Neuronal stem cell (in vitro differentiated cells): ENCODE data around the gene PIM3.
A peak's percentile ranks its signal among the peaks of the same experiment; 100 is the strongest.

Experiments used
- DNase-seq: peaks from one replicate; pipeline ENCODE4 v3.0.0-alpha.2; 2013; ENCODE audit warnings: low spot score
- H2AFZ ChIP-seq: one replicate; pipeline ENCODE4 v1.6.1; 2013; ENCODE audit warnings: mild to moderate bottlenecking, low read length, inconsistent platforms
- H2AK5ac ChIP-seq: 2 replicates; pipeline ENCODE4 v1.6.1; 2013; ENCODE audit warnings: low read depth, mild to moderate bottlenecking, inconsistent platforms, low read length, moderate library complexity, mixed read lengths
- H2BK120ac ChIP-seq: 2 replicates; pipeline ENCODE4 v1.6.1; 2013; ENCODE audit warnings: low read depth, mild to moderate bottlenecking, inconsistent platforms, low read length, moderate library complexity, mixed read lengths
- H2BK12ac ChIP-seq: one replicate; pipeline ENCODE4 v1.6.1; 2013; ENCODE audit warnings: low read length, inconsistent platforms
- H2BK15ac ChIP-seq: 2 replicates; pipeline ENCODE4 v1.6.1; 2013; ENCODE audit warnings: mild to moderate bottlenecking, low read length, inconsistent platforms, mixed read lengths
- H2BK5ac ChIP-seq: one replicate; pipeline ENCODE4 v1.6.1; 2013; ENCODE audit warnings: inconsistent platforms, mild to moderate bottlenecking, low read length, moderate library complexity
- H3K14ac ChIP-seq: one replicate; pipeline ENCODE4 v1.6.1; 2013; ENCODE audit warnings: low read length, inconsistent platforms
- H3K18ac ChIP-seq: 2 replicates; pipeline ENCODE4 v1.6.1; 2013; ENCODE audit warnings: low read length, inconsistent platforms
- H3K23ac ChIP-seq: 2 replicates; pipeline ENCODE4 v1.6.1; 2013; ENCODE audit warnings: low read depth, mild to moderate bottlenecking, mixed read lengths, low read length, inconsistent platforms; ENCODE audit not compliant: poor library complexity
- H3K27ac ChIP-seq: replicated peaks from 3 replicates; pipeline ENCODE4 v1.5.1; 2013; ENCODE audit warnings: low read length, inconsistent platforms
- H3K27me3 ChIP-seq, 3 experiments: 2 replicates each; pipeline ENCODE4 v1.6.1; 2013; ENCODE audit warnings: low read length in 3 of 3, mild to moderate bottlenecking in 2 of 3, inconsistent platforms in 1 of 3, low read depth in 1 of 3, mixed read lengths in 1 of 3, moderate library complexity in 1 of 3; ENCODE audit not compliant: control insufficient read depth in 3 of 3, insufficient read depth in 3 of 3
- H3K36me3 ChIP-seq, 2 donors: replicated peaks in 1 of 2; 2 replicates each; pipeline ENCODE4 v1.6.1; 2013; ENCODE audit warnings: low read length in 2 of 2; ENCODE audit not compliant: control insufficient read depth in 2 of 2, insufficient read depth in 2 of 2
- H3K4ac ChIP-seq: 2 replicates; pipeline ENCODE4 v1.6.1; 2013; ENCODE audit warnings: inconsistent platforms, mild to moderate bottlenecking, low read length, moderate library complexity
- H3K4me1 ChIP-seq, 2 donors: 1 replicate in 1 of 2; 2 replicates in 1 of 2; pipeline ENCODE4 v1.6.1; 2013; ENCODE audit warnings: low read length in 2 of 2, low read depth in 1 of 2; ENCODE audit not compliant: control insufficient read depth in 2 of 2, insufficient read depth in 1 of 2
- H3K4me2 ChIP-seq: one replicate; pipeline ENCODE4 v1.6.1; 2013; ENCODE audit warnings: mild to moderate bottlenecking, low read length, inconsistent platforms; ENCODE audit not compliant: insufficient read depth, poor library complexity, severe bottlenecking
- H3K4me3 ChIP-seq, 2 donors: 2 replicates each; pipeline ENCODE4 v1.5.1; 2013; ENCODE audit warnings: low read length in 2 of 2, mild to moderate bottlenecking in 2 of 2, inconsistent platforms in 1 of 2, moderate library complexity in 1 of 2
- H3K79me1 ChIP-seq: one replicate; pipeline ENCODE4 v1.6.1; 2013; ENCODE audit warnings: low read depth, mild to moderate bottlenecking, inconsistent platforms, low read length, moderate library complexity
- H3K9ac ChIP-seq: one replicate; pipeline ENCODE4 v1.6.1; 2013; ENCODE audit warnings: mild to moderate bottlenecking, low read depth, low read length, inconsistent platforms; ENCODE audit not compliant: poor library complexity
- H3K9me3 ChIP-seq, 2 donors: replicated peaks in 1 of 2; 2 replicates each; pipeline versions ENCODE3 to v1.6.1; 2013; ENCODE audit warnings: low read length in 2 of 2, mild to moderate bottlenecking in 2 of 2, inconsistent platforms in 1 of 2, low read depth in 1 of 2, mixed read lengths in 1 of 2, moderate library complexity in 1 of 2; ENCODE audit not compliant: control insufficient read depth in 2 of 2, insufficient read depth in 1 of 2
- H4K8ac ChIP-seq: one replicate; pipeline ENCODE4 v1.6.1; 2013; ENCODE audit warnings: low read depth, mild to moderate bottlenecking, inconsistent platforms, low read length, moderate library complexity
- H4K91ac ChIP-seq: one replicate; pipeline ENCODE4 v1.6.1; 2013; ENCODE audit warnings: low read length, low read depth, mild to moderate bottlenecking, inconsistent platforms; ENCODE audit not compliant: poor library complexity
- WGBS, 2 donors: extraction: QIAGEN DNeasy Blood & Tissue Kit; methylation state at CpG; one replicate each; pipeline ENCODE4 v1.1.7; 2013; ENCODE audit warnings: missing lambda C conversion rate in 2 of 2, mixed read lengths in 1 of 2; ENCODE audit not compliant: insufficient read length in 2 of 2, insufficient replicate concordance in 1 of 2; ENCODE audit errors: extremely low coverage in 2 of 2; 5-methylcytosine and 5-hydroxymethylcytosine counted together

Gene PIM3

DNA sequence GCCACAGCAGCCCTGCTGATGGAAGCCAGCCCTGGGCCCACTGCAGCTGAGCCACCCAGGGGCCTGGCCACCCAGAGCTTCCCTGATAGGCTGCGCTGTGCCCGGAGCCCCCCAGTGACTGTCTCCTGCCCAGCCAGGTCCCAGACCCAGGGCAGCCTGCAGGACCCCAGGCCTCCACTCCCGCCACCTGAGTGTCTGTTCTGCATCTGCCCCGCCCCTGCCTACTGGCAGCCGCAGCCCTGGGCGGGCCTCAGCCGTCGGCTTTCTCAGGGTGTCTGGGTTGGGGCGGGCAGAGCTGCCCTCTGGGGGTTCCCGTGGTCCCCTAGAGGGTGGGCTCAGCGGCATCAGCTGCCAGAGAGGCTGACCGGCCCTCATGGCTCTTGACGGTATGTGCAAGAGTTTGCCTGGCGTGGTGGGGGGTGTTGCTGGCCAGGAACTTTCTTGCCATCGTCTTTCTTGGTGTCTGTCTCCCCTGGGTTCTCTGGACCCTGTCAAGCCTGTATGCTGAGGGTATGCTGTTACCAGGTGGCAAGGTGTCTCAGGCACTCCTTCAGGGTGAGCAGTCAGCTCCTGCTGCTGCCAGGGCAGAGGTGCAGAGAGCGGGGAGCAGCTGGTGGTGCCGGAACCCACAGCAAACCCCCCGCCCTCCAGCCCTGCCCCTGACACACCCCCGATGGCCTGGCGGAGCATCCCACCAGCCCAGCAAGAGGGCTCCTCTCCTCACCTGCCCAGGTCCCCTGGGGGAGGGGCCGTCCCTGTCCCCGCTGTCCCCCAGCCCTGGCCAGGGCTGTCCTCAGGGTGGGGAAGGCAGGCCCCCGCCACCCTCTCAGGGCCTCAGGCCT is 12.2 kb upstream of the PIM3 start:
- Histone ChIP-seq H3K9me3 (no peaks in the 10 kb centered on the region), H4K8ac (no peak overlapping the region), H3K23ac (peak overlapping the region; percentile 20), H3K18ac (peak overlapping the region; percentile 80), H2AFZ (no peak overlapping the region), H3K14ac (peak overlapping the region; percentile 71), H3K79me1 (no peaks in the 10 kb centered on the region), H2BK15ac (peak overlapping the region; percentile 83), H2BK12ac (peak overlapping the region; percentile 90), H4K91ac (no peak overlapping the region), H3K4ac (peak overlapping the region; percentile 66), H3K36me3 (no peaks in the 10 kb centered on the region), H3K9ac (peak overlapping the region; percentile 21), H3K4me3 (no peak overlapping the region), H3K4me1 (peaks cover 27 to 45% of the 10 kb centered on the region in 2 donors), H2BK120ac (peak overlapping the region; percentile 81), H3K27ac (no peak overlapping the region), H2AK5ac (peak overlapping the region; percentile 99), H3K4me2 (no peak overlapping the region), H2BK5ac (peak overlapping the region; percentile 82), H3K27me3 (no peaks in the 10 kb centered on the region)
- WGBS, 2 donors = no CpG with 5 or more reads among the region's 23 CpGs
- DNase-seq = no peak

DNA sequence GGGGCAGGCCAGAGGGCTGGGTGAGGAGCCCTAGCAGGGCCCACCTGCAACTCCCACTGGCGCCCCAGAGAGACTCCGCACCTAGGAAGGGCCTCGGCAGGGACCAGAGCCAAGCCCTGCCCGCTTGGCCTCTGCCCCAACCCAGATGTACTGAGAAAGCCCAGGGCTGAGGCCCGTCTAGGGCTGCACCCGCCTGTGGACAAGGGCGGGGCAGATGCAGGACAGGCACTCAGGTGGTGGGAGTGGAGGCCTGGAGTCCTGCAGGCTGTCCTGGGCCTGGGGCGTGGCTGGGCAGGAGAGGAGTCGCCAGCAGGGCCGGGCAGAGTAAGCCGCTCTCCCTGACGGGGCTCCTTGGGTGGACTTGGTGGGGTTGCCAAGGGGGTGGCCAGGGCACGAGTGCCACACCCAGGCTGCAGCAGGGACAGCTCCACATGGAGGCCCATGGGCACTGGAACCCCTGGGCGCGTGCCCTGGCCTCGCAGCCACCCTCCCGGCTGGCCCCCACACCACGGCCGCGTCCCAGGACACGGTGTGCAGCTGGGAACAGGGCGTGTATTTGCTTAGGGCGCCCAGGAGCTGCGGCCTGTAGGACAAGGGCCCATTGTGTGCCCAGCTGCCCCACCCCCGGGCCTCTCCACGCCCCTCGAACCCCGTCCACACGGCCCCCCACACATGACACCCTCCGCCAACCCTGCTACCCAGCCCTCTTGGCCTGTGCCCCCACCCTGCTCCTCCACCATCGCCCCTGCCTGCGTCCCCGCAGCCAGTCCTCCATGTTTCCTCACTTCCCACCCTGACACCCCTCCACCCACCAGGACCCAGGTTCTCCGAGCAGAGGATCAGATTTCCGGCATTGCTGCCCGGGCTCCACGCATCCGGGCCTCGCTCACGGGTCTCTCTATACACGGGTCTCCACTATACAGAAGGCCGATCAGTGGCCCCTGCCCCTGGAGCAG is 11.3 kb upstream of the PIM3 start:
- Histone ChIP-seq H3K4ac (peak overlapping the region; percentile 66), H2AK5ac (peak overlapping the region; percentile 99), H3K4me1 (peaks cover 27 to 47% of the 10 kb centered on the region in 2 donors), H2BK15ac (peak overlapping the region; percentile 83), H3K18ac (peak overlapping the region; percentile 83), H3K36me3 (no peaks in the 10 kb centered on the region), H2BK120ac (peak overlapping the region; percentile 81), H4K91ac (peak overlapping the region; percentile 92), H2AFZ (no peak overlapping the region), H2BK5ac (peak overlapping the region; percentile 66), H3K14ac (peak overlapping the region; percentile 89), H2BK12ac (peak overlapping the region; percentile 90), H3K9me3 (no peaks in the 10 kb centered on the region), H4K8ac (no peak overlapping the region), H3K23ac (peak overlapping the region; percentile 20), H3K27me3 (no peaks in the 10 kb centered on the region), H3K79me1 (no peaks in the 10 kb centered on the region), H3K4me3 (no peak overlapping the region), H3K4me2 (peak overlapping the region; percentile 23), H3K27ac (no peak overlapping the region), H3K9ac (peak overlapping the region; percentile 77)
- no peak for DNase-seq
- WGBS, 2 donors = no CpG with 5 or more reads among the region's 42 CpGs

DNA sequence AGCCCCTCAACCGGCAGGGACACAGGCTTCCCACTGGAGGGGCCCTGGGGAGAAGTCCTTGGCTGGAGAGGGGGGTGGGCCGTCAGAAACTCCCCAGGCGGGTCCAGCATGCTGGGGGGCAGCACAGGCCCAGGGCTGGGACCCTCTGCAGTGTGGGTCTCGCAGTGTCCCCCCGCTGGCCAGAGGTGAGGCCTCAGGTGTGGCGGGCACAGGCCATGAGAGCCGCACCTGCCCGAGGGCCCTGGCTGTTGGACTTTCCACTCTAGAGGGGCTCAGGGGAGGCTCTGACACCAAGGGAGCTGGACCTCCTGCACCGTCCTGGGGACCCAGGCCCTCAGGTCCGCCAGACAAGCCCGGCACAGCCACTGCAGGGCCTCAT is 10.7 kb upstream of the PIM3 start:
- Histone ChIP-seq H2AK5ac (peak overlapping the region; percentile 99), H2BK12ac (peak overlapping the region; percentile 84), H4K8ac (no peak overlapping the region), H3K27me3 (no peaks in the 10 kb centered on the region), H2BK120ac (no peak overlapping the region), H2AFZ (no peak overlapping the region), H3K4me2 (peak overlapping the region; percentile 23), H2BK15ac (peak overlapping the region; percentile 83), H3K9ac (no peak overlapping the region), H3K23ac (peak overlapping the region; percentile 20), H4K91ac (no peak overlapping the region), H3K79me1 (no peaks in the 10 kb centered on the region), H3K36me3 (no peaks in the 10 kb centered on the region), H3K4me3 (no peak overlapping the region), H3K18ac (peak overlapping the region; percentile 80), H3K4me1 (peaks cover 27 to 47% of the 10 kb centered on the region in 2 donors), H3K4ac (no peak overlapping the region), H3K9me3 (no peaks in the 10 kb centered on the region), H2BK5ac (peak overlapping the region; percentile 24), H3K27ac (no peak overlapping the region), H3K14ac (peak overlapping the region; percentile 82)
- WGBS, 2 donors = no CpG with 5 or more reads among the region's 11 CpGs
- DNase-seq = no peak
